ENCODE data around the gene PGM1. TPM values are rescaled to one million over a fixed set of nuclear protein-coding genes. Genes with fewer than 3 reads are reported as not detected.
"Not testable (repeated sequence)": the region's sequence is repeated elsewhere in the genome, so short reads cannot be mapped to it uniquely, and the experiment has no call there.

Gene PGM1
- total RNA-seq, 4 donors from 2014 or later = 36.7 to 57.0 (median 50.8) TPM

- WGBS, 2 donors = 85 to 91% methylated on average over 3 of the region's 3 CpGs
- no peaks in the 10 kb centered on the region for H3K9me3 ChIP-seq
- no peaks in the 10 kb centered on the region for H3K27me3 ChIP-seq
- H3K27ac ChIP-seq = no peak overlapping the region
- no peak overlapping the region for H3K4me3 ChIP-seq
- peaks cover 0 to 11% (median 0%) of the 10 kb centered on the region in 3 donors for H3K36me3 ChIP-seq
- DNase-seq (ENCODE audit: low spot score in 2 of 2) = no peak
- TF ChIP-seq EP300 (IDR thresholded peaks at IDR 0.05) = no peak
- no peak for TF ChIP-seq CTCF (IDR thresholded peaks at IDR 0.05)
- TF ChIP-seq POLR2A (IDR thresholded peaks at IDR 0.05) = no peak
- no peaks in the 10 kb centered on the region for H3K4me1 ChIP-seq
These were observed 23.4 kb upstream of the PGM1 start for GRCh38 chr1:63569640-63570316.

DNA sequence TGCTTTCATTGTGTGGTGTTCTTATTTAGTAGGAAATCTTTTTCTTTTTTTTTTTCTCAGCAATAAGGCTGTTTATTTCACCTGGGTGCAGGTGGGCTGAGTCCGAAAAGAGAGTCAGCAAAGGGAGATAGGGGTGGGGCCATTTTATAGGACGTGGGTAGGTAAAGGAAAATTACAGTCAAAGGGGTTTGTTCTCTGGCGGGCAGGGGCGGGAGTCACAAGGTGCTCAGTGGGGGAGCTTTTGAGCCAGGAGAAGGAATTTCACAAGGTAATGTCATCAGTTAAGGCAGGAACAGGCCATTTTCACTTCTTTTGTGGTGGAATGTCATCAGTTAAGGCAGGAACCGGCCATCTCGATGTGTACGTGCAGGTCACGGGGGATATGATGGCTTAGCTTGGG lies 20.5 kb upstream of the PGM1 start:
- H3K27ac ChIP-seq, H3K4me1 ChIP-seq: not testable (repeated sequence)
- 88 to 90% methylated on average over 8 of the region's 8 CpGs for WGBS, 2 donors

DNA sequence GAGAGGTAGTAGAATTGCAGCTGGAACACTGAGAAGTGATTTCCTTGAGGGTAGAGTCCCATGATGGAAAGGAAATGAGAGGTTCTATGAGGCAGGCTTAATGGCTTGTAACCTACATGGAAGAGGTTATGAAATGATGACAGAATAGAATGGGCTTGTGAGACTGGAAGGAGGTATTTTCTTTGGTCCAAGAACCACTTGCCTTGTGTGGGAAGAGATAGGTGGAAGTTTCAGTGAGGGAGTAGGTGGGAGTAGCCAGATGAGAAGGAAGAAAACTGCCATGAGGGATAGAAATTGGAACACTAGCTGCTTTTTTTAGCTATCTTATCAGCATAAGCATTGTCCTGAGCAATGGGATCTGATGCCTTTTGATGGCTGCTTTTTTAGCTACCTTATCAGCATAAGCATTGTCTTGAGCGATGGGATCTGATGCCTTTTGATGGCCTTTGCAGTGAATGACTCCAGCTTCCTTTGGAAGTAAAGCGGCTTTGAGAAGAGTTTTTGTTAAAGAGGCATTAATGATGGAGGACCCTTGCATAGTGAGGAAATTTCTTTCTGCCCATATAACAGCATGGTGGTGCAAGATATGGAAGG lies 18.9 kb upstream of the PGM1 start:
- WGBS, 2 donors = 80 to 81% methylated on average over 2 of the region's 2 CpGs
- not testable (repeated sequence) for H3K27ac ChIP-seq; DNase-seq (ENCODE audit: low spot score in 2 of 2); H3K27me3 ChIP-seq; H3K4me1 ChIP-seq; H3K4me3 ChIP-seq; H3K36me3 ChIP-seq; H3K9me3 ChIP-seq

More for the DNA sequence above, 20.5 kb upstream of the PGM1 start:
- H3K9me3 ChIP-seq; H3K36me3 ChIP-seq; H3K4me3 ChIP-seq; H3K27me3 ChIP-seq; DNase-seq (ENCODE audit: low spot score in 2 of 2): not testable (repeated sequence)

GRCh38 chr1:63575340-63575826 lies 17.8 kb upstream of the PGM1 start:
- no peak overlapping the region for H3K4me3 ChIP-seq
- no peak overlapping the region for H3K27ac ChIP-seq
- peaks cover 0 to 3% (median under 1%) of the 10 kb centered on the region in 4 donors for H3K9me3 ChIP-seq
- no peaks in the 10 kb centered on the region for H3K27me3 ChIP-seq
- H3K4me1 ChIP-seq = no peaks in the 10 kb centered on the region
- H3K36me3 ChIP-seq = no peaks in the 10 kb centered on the region
- TF ChIP-seq POLR2A (IDR thresholded peaks at IDR 0.05) (no peak), CTCF (IDR thresholded peaks at IDR 0.05) (peak; percentile 64 to 88 (median 68))
- DNase-seq (ENCODE audit: low spot score in 2 of 2) = peak in 1 of 2 donors; percentile 67
- WGBS, 2 donors = 71 to 73% methylated on average over 4 of the region's 4 CpGs

DNA sequence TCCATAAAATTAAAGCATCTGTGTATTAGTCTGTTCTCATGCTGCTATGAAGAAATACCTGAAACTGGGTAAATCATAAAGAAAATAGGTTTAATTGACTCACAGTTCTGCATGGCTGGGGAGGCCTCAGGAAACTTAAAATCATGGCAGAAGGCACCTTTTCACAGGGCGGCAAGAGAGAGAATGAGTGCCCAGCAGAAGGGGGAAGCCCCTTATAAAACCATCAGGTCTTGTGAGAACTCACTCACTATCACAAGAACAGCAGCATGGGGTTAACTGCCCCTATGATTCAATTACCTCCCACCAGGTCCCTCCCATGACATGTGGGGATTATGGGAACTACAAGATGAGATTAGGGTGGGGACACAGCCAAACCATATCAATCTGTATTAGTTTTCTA lies 6.9 kb upstream of the PGM1 start:
- not testable (repeated sequence) for H3K27ac ChIP-seq; H3K4me3 ChIP-seq; DNase-seq (ENCODE audit: low spot score in 2 of 2); H3K4me1 ChIP-seq; H3K27me3 ChIP-seq
- peaks cover 0 to 14% (median 0%) of the 10 kb centered on the region in 3 donors for H3K36me3 ChIP-seq
- peaks cover 0 to 14% (median 2%) of the 10 kb centered on the region in 4 donors for H3K9me3 ChIP-seq
- WGBS, 2 donors = 86% methylated on average over 1 of the region's 1 CpG

GRCh38 chr1:63590166-63590560 lies 3.0 kb upstream of the PGM1 start:
- no peak for DNase-seq (ENCODE audit: low spot score in 2 of 2)
- TF ChIP-seq CTCF (IDR thresholded peaks at IDR 0.05) (no peak), POLR2A (IDR thresholded peaks at IDR 0.05) (no peak), EP300 (IDR thresholded peaks at IDR 0.05) (no peak)
- Histone ChIP-seq H3K27ac (no peak overlapping the region), H3K27me3 (no peaks in the 10 kb centered on the region), H3K9me3 (no peaks in the 10 kb centered on the region), H3K4me3 (no peak overlapping the region), H3K4me1 (peaks cover 0 to 18% (median 0%) of the 10 kb centered on the region in 4 donors), H3K36me3 (no peaks in the 10 kb centered on the region)
- WGBS, 2 donors = 63% methylated on average over 3 of the region's 3 CpGs
